ENCODE results near the gene BEND2.
"Not testable (repeated sequence)": the region's sequence is repeated elsewhere in the genome, so short reads cannot be mapped to it uniquely, and the experiment has no call there.

The BEND2 gene

GRCh38 chrX:18220786-18221185 lies at the start of gene BEND2:
Gene BEND2 (minus strand): TSS chrX:18220886. CDS start chrX:18220750, 136 bp downstream.
- DNase-seq, result no peak

GRCh38 chrX:18255059-18255458 lies 34.4 kb upstream of the BEND2 start:
- no peak for DNase-seq

DNA sequence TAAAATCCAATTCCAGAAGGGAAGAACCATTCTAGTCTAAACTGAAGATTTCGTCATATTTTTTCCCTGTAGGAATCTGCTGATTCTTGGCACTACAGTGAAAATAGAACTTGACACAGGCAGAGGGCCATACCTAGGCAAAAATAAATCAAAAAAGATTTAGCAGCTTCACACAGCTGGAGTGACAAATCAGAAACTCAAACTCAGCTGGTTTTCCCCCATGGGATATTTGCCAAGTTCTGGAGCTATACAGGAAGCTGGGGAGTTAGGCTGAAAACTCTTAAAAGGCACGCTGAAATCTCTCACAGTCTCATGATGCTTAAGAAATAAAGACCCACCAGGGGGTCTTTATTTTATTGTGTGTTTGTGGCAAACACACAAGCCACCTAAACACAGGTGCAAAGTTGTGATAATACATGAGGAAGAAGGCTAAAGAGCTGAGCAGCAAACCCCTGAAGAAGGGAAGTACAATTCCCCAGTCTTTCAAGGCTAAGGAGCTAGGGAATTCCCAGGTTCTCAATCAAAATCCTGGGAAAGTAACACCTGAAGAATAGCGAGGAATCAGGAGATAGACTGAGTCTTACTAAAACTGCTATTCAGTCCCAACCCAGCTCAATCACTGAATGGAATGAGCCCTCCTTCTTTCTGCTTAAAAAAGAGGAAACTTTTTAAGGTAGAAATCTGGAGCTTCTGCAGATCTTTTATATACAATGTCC lies 32.1 kb upstream of the BEND2 start:
- DNase-seq, result no peak

DNA sequence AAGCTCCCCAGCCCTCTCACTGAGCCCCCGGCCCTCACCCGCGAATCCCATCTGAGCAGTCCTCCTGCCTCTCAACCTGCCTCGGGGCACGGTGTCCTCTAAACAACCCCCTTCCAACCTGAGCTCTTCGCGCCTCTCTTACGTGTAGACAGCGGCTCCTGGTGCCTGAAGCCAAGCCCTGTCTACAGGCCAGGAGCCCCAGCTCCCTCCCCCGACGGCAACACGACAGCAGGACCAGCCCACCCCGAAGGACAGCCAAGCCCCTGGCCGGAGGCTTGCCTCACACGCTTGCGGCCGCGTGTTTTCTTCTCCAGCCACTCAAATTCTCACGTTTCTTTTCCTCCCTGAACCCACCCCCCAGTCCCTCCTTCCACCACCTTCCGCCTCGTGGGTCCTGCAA lies 9.0 kb upstream of the BEND2 start:
- not testable (repeated sequence) for DNase-seq

DNA sequence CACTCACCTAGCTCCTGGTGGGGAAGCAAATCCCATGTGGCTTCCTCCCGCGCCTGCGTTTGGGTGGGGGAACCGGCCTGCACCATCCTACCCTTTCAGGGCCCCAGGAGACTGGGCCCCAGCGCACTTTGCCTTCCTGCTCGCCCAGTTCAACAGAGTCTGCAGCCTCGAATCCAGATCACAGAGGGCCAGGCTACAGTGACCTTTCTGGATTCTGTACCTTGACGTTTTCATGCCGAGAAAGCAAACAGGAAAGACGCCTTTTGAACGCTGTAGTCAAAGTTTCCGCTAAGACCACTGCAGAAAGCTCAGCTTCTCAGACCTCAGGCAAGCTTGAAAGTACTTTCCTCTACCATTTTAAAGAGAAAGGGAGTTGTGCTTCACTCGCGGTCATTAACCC lies 7.4 kb upstream of the BEND2 start:
- DNase-seq, result no peak

DNA sequence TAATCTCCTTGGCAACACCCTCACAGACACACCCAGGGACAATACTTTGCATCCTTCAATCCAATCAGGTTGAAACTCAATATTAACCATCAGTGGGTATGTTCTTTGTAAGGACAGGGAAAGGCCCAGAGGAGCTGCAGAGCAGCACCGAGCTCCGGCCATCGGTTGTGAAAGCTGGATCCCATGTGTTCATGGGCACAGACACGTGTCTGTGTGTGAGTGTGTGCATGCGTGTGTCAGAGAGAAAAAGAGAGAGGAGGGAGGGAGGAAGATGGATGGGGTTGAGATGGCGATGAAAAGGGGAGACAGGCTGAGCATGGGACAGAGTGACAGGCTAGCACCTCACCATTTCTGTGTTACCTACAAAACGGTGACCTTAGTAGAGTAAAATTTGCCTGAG lies 6.8 kb upstream of the BEND2 start:
- DNase-seq, result no peak

GRCh38 chrX:18210470-18210869 lies 10.2 kb downstream of the BEND2 start:
- DNase-seq, result no peak

- no peak for DNase-seq
Observed at GRCh38 chrX:18206657-18207056, 14.0 kb downstream of the BEND2 start.

DNA sequence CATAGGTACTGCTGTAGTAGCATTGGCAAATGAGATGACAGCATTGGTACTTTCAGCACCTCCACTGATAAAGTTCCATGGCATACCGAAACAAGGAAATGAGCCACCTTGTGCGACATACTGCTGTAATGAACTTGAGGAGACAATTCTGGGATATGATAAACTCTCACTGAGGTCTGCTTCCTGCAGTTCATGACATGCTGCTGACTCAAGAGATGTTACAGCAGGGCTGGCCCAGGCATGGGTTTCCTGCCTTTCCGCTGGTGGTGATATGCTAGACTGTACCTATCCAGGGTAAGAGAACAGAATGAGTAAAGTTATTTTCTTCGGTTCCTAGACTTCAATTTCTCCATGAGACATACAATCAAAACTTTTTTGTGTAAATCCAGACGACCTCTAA lies 17.1 kb downstream of the BEND2 start:
- DNase-seq, result no peak

- no peak for DNase-seq
Observed at GRCh38 chrX:18194688-18195087, 26.0 kb downstream of the BEND2 start.

- no peak for DNase-seq
Observed at GRCh38 chrX:18179446-18179845, 41.2 kb downstream of the BEND2 start.

GRCh38 chrX:18174971-18175370 lies 45.7 kb downstream of the BEND2 start:
- no peak for DNase-seq

- DNase-seq, result no peak
Observed at GRCh38 chrX:18174209-18174608, 46.5 kb downstream of the BEND2 start.

GRCh38 chrX:18173494-18174180 lies 47.0 kb downstream of the BEND2 start:
- DNase-seq, result no peak

DNA sequence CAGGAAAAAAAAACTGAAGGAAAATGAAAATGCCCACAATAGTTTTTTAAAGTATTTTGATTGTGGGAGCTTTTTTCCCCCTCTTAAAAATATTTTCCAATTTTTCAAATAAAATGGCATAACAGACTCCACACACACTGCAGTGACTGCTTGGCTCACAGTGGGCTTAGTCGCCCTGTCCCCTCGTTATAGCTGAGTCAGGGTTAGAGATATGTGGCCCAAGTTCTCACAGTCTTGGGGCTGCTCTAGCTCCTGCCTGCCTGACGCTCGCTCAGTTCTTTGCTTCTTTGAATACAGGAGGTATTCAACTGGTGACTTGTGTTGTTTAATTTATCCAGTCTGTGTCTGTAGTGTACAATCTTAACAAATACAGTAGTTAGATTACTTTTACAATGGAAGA lies 47.7 kb downstream of the BEND2 start:
- DNase-seq, result no peak

GRCh38 chrX:18170910-18171309 lies 49.8 kb downstream of the BEND2 start:
- no peak for DNase-seq

- no peak for DNase-seq
Observed at GRCh38 chrX:18166068-18166467, 54.6 kb downstream of the BEND2 start.

DNA sequence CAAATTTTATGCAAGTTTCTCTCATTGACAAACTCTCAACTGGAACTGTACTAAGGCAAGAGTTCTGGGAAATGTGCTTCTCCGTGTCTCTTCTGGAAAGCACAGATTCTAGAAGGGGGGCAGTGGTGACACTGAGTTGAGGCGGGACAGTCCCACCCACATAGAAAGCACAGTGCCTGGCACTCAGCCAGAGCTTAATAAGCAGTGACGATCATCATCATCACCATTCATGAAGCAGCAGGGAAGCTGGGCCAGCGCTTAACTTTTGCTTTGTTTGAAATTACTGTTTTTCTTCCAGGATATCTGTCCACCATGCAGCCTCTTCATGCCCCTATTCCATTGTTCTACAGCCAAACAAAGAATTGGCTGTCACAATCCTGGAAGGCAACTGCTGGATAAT lies 60.3 kb downstream of the BEND2 start:
- DNase-seq, result no peak

DNA sequence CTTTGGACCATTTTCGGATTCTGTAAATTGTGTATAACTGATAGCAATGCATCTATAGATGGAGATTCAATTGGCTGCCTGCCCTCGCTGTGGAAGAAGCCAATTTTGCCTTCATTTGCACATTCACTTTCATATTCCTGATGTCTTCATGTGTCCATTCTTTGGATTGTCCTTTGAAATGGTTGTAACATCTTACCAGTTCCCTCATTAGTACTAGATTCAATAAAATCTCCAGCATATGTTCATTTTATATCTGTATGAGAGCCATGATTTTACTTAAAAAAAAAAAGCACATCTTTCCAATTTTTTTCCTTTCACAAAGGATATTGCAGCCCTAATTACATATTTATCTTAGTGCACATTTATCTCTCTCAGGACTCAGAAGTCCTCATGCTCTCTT lies 61.7 kb downstream of the BEND2 start:
- no peak for DNase-seq

- no peak for DNase-seq
Observed at GRCh38 chrX:18151649-18152048, 69.0 kb downstream of the BEND2 start.

- no peak for DNase-seq
Observed at GRCh38 chrX:18151157-18151556, 69.5 kb downstream of the BEND2 start.

GRCh38 chrX:18149454-18149853 lies 71.2 kb downstream of the BEND2 start:
- no peak for DNase-seq

DNA sequence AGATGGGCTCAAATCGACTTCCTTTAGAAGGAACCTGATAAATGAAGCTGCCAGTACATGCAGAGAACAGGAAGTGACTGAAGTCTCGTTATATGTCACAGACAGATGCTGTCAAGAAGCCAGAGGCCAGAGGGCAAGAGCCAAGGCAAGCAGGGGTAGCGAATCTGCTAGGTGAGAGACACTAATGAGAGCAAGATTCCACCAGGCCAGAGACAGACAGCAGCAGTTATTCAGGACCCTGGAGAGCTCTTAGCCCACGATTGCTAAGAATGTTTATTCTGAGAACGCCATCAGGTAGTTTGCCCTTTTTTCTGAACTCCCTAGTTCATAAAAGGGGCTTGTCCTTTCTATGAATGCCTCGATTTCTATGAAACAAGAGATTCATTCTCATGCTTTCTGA lies 73.7 kb downstream of the BEND2 start:
- no peak for DNase-seq

GRCh38 chrX:18146009-18146408 lies 74.7 kb downstream of the BEND2 start:
- DNase-seq, result no peak

GRCh38 chrX:18136816-18137215 lies 83.9 kb downstream of the BEND2 start:
- DNase-seq, result no peak

Measured in amniotic stem cell (primary cell).